Dermis blood vessel endothelial cell (primary cell): Measurements from ENCODE around the gene GNPTG. TPM values are rescaled to one million over a fixed set of nuclear protein-coding genes. Genes with fewer than 3 reads are reported as not detected.
A peak's percentile ranks its signal among the peaks of the same experiment; 100 is the strongest.

ENCODE experiments used
- DNase-seq: peaks from one replicate; pipeline ENCODE4 v3.0.0; 2010
- total RNA-seq: library from RNA; depleted of rRNA; stranded (reverse); fragments of >200 nt; gene quantifications from 2 replicates; pipeline ENCODE4 v1.2.3, GENCODE V29; 2014

The GNPTG gene
- total RNA-seq, 1 donor from 2014 or later: 49.9 TPM

DNA sequence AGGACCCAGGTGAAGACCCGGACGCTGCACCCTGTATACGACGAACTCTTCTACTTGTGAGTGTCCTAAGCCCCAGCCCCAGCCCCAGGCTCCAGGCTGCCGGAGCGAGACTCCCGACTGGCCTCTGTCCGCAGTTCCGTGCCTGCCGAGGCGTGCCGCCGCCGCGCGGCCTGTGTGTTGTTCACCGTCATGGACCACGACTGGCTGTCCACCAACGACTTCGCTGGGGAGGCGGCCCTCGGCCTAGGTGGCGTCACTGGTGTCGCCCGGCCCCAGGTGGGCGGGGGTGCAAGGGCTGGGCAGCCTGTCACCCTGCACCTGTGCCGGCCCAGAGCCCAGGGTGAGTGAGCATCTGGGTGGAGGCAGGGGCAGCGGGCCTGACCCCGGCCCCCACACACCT is 3.8 kb upstream of the GNPTG start:
- DNase-seq: no peak

DNA sequence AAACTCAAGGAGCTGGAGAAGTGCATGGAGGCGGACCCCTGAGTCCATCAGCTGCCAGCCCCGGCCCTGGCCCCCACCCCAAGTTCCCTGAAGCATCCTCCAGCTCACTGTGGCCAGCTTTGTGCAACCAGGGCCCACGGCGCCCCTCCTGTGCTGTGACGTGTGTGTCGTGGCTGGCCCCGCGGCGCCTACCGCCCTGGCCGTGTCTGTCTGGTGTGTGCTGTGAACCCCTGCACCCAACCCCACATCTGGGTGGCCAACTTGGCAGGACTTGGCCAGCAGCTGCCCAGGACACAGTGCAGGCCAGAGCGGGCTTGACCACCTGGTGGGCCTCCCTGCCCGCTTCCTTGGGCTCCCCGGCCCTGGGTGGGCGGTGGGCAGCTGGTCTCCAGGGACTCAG is 3.3 kb upstream of the GNPTG start:
- DNase-seq: no peak

DNA sequence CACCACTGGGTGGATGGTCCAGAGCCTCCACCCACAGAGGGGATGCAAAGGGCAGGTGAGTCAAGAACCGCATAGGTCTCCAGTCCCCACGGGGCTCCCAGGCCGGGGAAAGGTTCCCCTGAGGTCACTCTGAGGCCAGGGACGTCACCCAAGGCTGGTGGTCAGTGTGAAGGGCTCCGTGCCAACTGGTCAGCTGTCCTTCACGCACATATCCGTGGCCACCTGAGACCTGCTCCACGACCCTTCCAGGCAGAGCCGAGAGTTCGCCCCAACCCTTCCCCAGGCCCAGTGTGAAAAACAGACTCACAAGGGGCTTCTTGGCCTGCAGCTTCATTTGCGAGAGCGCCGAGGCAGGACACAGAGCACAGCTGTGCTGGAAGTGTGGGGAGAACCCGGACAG is 2.8 kb upstream of the GNPTG start:
- DNase-seq: no peak

GRCh38 chr16:1349351-1349750 is 2.4 kb upstream of the GNPTG start:
- DNase-seq: no peak

GRCh38 chr16:1349951-1350350 is 1.8 kb upstream of the GNPTG start:
- DNase-seq: no peak

GRCh38 chr16:1350691-1351090 is 1.0 kb upstream of the GNPTG start:
- DNase-seq: no peak

DNA sequence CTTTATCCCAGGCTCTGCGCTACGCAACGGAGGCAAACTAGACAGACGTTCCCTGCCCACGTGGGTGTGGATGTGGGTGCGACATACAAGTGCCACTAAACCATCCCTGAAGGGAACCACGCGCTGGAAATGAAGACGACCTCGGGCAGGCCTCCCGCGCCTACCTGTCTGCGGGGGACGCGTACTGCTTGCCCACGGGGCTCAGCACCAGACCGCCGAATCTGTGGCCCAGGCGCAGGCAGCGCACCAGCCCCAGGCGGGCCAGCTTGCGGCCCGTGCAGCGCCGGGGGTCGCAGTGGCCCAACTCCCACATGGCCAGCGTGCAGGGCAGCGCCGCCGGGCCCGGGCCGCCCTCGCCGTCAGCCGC is 533 bp upstream of the GNPTG start:
- peak; percentile 17 for DNase-seq

- no peak for DNase-seq
Measured at GRCh38 chr16:1354815-1355540, 3.2 kb downstream of the GNPTG start.

GRCh38 chr16:1355591-1355990 is 3.9 kb downstream of the GNPTG start:
- DNase-seq: no peak

- no peak for DNase-seq
Measured at GRCh38 chr16:1356061-1356900, 4.5 kb downstream of the GNPTG start.

GRCh38 chr16:1357906-1358566 is 6.3 kb downstream of the GNPTG start:
- no peak for DNase-seq

DNA sequence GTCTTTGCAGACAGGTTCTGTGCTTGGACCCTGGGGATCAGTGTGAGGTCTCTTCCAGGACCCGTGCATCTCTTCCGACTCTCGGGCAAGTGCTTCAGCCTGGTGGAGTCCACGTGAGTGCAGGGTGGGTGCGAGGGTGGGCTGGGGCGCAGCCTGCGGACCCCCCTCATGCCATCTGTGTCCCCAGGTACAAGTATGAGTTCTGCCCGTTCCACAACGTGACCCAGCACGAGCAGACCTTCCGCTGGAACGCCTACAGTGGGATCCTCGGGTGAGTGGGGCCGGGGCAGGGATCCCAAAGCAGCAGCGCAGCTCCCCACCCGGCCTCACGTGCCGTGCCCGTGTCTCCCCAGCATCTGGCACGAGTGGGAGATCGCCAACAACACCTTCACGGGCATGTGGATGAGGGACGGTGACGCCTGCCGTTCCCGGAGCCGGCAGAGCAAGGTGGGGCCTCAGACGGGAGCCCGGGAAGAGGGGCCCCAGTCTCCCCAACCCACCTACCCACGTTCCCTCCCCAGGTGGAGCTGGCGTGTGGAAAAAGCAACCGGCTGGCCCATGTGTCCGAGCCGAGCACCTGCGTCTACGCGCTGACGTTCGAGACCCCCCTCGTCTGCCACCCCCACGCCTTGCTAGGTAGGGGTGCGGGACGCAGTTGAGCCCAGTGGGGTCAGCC is 10.1 kb downstream of the GNPTG start:
- DNase-seq: no peak

DNA sequence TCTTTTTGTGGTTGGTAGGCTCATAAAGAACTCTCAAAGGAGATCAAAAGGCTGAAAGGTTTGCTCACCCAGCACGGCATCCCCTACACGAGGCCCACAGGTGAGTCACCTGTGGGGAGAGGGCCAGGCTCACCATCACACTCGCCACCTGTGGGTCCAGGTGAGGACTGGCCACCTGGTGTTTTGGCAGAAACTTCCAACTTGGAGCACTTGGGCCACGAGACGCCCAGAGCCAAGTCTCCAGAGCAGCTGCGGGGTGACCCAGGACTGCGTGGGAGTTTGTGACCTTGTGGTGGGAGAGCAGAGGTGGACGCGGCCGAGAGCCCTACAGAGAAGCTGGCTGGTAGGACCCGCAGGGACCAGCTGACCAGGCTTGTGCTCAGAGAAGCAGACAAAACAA is 11.1 kb downstream of the GNPTG start:
- no peak for DNase-seq

- peak; percentile 75 for DNase-seq
Measured at GRCh38 chr16:1363501-1364041, 11.8 kb downstream of the GNPTG start.

GRCh38 chr16:1364510-1364909 is 12.8 kb downstream of the GNPTG start:
- DNase-seq: no peak

- no peak for DNase-seq
Measured at GRCh38 chr16:1366060-1366711, 14.5 kb downstream of the GNPTG start.

DNA sequence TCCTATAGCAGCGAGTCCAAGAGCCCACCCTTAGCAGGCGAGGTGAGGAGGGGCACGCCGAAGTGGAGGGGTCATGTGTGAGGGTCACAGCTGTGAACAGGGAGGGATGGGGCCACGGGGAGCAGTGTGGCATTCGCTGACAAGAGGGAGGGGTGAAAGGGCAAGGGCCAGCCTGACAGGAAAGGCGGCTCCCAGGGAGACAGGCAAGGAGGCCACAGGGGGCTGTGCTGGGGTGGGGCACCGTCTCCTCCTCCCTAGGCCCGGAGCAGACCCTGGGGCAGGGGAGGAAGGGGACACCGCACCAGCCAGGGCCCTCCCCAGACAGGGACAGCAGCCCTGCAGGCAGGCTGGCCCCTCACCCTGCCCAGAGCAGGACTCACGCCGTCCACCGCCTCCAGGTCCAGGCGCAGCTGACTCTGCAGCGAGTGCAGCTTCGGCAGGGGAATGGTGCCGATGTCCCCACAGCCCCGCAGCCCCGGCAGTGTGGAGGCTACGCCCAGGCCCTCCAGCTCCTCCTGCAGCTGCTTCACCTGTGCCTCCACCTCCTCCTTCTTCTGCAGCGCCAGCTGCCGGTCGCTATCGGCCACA is 15.1 kb downstream of the GNPTG start:
- no peak for DNase-seq

DNA sequence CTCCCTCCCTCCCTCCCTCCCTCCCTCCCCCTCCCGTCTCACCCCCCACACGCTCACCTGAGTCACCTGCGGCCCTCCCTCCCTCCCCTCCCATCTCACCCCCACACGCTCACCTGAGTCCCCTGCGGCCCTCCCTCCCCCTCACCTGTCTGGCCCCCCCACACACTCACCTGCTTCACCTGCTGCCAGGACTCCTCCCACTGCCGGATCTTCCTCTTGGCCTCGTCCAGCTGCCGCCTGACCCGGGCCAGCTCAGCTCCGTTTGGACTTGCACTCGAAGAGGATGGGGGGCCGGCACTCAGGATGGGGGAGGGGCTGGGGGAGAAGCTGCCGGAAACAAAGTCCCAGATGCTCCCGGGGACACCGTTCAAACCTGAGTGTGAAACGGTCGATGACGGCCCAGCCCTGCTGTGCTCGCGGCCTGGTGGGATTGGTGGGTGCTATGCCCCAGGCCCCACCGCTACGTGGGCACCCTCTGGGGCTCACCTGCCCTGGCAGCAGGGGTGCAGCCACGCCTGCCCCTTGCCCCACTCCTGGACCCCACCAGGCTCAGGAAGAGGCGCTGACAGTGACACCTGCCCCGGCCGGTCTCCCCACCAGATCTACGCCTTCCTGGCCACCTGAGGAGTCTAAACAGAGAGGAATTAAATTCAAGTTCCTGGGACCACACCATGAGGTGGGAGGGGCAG is 15.9 kb downstream of the GNPTG start:
- no peak for DNase-seq

DNA sequence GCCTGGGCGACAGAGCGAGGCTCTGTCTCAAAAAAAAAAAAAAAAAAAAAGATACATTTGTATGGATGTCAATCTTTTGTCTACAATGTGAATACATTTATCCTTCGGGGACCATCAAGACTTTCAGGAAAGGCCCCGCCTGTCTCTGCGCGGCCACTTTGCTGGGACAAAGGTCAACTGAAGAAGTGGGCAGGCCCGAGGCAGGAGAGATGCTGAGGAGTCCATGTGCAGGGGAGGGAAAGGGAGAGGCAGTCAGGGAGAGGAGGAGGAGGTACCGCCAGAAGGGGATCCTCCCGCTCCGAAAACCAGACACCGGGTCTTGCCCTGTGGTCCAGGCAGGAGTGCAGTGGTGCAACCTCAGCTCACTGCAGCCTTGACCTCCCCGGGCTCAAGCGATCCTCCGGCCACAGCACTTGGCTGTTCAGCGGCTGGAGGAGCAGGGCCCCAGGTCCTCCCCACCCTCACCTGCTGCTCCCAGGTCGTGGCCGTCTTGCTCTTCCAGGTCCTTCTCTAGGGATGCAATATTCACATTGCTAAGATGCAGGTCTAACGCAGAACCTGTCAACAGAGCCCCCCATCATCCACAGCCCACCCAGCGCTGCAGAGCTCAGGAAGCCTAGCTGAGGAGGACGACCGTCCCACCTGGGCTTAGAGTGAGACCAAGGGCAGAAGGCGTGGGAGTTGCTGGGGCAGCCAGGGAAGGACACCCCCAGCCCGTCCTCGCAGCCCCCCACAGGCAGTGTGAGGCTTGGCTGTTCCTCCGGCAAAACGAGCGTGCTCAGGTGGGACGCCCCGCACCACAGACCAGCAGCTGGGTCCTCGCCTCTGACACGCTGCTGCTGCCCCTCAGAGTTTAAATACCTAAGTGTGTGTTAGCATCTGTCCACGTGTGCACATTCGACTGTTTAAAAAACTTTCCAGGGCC is 19.6 kb downstream of the GNPTG start:
- DNase-seq: no peak

DNA sequence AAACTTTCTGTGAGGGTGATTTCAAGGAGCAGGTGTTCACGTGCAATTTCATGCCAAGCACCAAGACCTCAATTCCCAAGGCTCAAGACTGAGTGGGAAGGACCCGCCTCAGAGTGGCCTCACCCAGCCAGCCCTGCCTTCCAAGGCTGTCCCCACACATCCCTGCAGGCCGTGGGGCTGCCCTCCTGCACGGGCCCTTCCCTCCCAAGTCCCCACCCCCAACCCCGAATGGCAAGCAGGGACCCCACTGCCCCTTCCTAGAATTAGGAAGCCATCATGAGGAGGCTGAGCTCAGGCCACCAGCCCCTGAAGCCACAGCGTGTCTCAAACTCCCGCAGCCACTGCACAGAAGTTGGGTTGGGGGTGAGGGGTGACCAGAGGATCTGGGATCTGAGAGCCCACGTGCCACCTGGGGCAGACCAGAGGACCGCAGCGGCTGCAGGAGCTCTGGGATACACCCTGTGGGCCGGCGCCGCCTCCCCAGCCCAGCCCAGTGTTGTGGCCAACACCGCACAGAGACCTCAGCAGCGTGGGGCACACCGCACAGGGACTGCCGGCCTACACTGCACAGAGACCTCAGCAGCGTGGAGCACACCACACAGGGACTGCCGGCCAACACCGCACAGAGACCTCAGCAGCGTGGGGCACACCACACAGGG is 20.7 kb downstream of the GNPTG start:
- no peak for DNase-seq
